Muscle layer of colon (tissue), 2 donors: ENCODE data around the gene ITPKB.

ENCODE experiments used
- H3K27ac ChIP-seq: one replicate; pipeline ENCODE4 v1.7.0; 2013; ENCODE audit warnings: low read depth, mild to moderate bottlenecking, low read length, moderate library complexity
- H3K27me3 ChIP-seq, 2 donors: one replicate each; pipeline ENCODE4 v1.7.0; 2013; ENCODE audit warnings: low read length in 2 of 2, mild to moderate bottlenecking in 2 of 2; ENCODE audit not compliant: insufficient read depth in 2 of 2, control insufficient read depth in 1 of 2
- H3K36me3 ChIP-seq: one replicate; pipeline ENCODE4 v1.7.0; 2013; ENCODE audit warnings: mild to moderate bottlenecking, low read length; ENCODE audit not compliant: insufficient read depth
- H3K4me1 ChIP-seq: one replicate; pipeline ENCODE4 v1.7.0; 2013; ENCODE audit warnings: mild to moderate bottlenecking, low read length; ENCODE audit not compliant: insufficient read depth
- H3K4me3 ChIP-seq, 2 donors: one replicate each; pipeline ENCODE4 v1.7.0; 2013; ENCODE audit warnings: low read length in 2 of 2, low read depth in 1 of 2, mild to moderate bottlenecking in 1 of 2, moderate library complexity in 1 of 2
- H3K9ac ChIP-seq: one replicate; pipeline ENCODE4 v1.7.0; 2013; ENCODE audit warnings: low read length
- H3K9me3 ChIP-seq: one replicate; pipeline ENCODE4 v1.7.0; 2013; ENCODE audit warnings: mild to moderate bottlenecking, low read length
- donor health status: abdominal sarcoma.
- donor health status: Adenocarcinoma of cecum.

ITPKB gene

DNA sequence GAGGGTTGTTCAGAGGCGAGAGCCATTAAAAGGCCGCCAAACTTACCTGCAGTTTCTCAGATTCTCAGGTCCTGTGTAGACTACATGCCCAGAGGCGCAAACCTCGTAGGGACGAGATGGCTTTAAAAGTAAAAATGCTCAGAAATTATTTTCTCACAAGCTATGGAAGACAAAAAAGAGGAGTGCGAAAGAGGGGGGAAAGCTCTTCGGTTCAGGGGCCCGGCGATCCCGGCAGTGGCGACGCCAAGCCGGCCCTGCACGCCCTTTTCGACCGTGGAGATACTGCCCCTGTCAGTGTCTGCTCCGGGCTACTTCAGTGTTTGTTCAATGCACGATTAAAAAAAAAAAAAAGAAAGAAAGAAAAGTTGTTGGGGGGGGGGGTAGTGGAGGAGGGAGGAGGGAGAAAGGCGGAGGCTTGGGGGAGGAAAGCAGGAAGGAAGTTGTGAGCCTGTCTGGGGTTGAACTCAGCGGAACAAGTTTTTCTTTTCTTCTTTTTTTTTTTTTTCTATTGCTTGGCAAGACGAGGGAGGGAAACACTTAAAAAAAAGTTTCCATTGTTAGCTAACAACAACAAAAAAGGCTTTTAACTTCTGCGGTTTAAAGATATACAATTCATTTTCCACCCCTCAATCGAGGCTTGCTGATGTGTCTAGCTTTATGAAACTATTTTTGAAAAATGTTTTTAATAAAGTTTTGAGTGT, at the start of gene ITPKB:
ITPKB (minus strand) TSS at position 288 of the 701 bp plus-strand sequence. CDS start 1,824 bp downstream, outside the sequence.
- H3K9me3 ChIP-seq: no peaks in the 10 kb centered on the region
- peaks cover 20% of the 10 kb centered on the region for H3K36me3 ChIP-seq
- peak within 1 kb of the TSS; percentile 61 to 92 for H3K4me3 ChIP-seq
- H3K4me1 ChIP-seq: peaks cover 35% of the 10 kb centered on the region
- H3K9ac ChIP-seq: peak within 1 kb of the TSS; percentile 99
- no peaks in the 10 kb centered on the region for H3K27me3 ChIP-seq
- H3K27ac ChIP-seq: peak within 1 kb of the TSS; percentile 98

DNA sequence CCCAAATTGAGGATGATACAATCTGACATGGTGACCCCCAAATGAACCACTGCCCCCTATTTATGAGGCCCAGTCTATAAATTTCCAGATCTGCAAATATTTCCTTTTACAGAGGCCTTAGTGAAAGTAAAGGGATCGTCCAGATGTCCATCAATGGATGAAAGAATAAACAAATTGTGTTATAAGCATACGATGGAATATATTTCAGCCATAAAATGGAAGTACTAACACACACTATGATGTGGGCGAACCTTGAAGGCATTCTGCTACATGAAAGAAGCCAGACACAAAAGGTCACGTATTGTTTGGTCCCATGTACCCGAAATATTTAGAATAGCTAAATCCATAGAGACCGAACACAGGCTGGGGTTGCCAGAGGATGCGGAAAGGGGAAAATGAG, 48.6 kb upstream of the ITPKB start:
- H3K4me1 ChIP-seq: peaks cover 50% of the 10 kb centered on the region
- no peaks in the 10 kb centered on the region for H3K27me3 ChIP-seq
- H3K27ac ChIP-seq: peak overlapping the region; percentile 45
- no peak overlapping the region for H3K9ac ChIP-seq
- H3K9me3 ChIP-seq: no peaks in the 10 kb centered on the region
- H3K4me3 ChIP-seq: no peak overlapping the region
- no peaks in the 10 kb centered on the region for H3K36me3 ChIP-seq

DNA sequence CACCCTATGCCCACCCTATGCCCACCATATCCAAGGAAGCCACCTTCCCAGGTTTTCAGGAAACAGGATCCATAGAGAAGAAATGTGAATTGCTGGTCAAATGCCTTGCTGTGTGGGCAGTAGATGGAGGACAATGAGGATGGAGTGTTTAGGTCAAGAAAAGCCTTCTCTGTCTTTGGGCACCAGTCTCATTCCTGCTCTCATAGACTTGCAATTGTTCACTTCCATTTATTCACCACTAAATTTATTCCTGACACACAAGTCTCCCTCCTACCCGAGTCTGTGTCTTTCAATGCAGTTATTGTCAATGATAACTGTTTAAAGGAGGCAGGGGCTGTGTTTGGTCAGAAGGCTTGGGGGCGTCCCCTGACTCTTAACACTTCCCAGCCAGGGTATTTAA, 48.0 kb upstream of the ITPKB start:
- no peak overlapping the region for H3K4me3 ChIP-seq
- peak overlapping the region; percentile 45 for H3K27ac ChIP-seq
- H3K4me1 ChIP-seq: peaks cover 50% of the 10 kb centered on the region
- no peak overlapping the region for H3K9ac ChIP-seq
- H3K9me3 ChIP-seq: no peaks in the 10 kb centered on the region
- no peaks in the 10 kb centered on the region for H3K36me3 ChIP-seq
- no peaks in the 10 kb centered on the region for H3K27me3 ChIP-seq

DNA sequence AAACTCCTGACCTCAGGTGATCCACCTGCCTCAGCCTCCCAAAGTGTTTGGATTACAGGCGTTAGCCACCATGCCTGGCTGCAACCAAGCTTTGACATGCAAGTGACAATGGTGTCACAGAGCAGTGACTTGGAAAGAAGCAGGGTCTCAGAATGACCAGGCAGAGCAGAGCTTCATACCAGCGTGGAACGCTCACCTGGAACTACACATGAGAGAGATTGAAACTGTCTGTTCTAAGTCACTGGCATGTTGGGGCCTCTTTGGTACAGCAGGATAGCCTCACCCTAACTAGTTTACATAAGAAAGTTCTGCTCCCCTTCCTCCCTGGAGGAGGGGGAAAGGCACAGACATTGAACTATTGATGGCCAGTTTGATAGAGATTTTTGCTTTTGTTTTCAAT, 47.5 kb upstream of the ITPKB start:
- peak overlapping the region; percentile 39 for H3K27ac ChIP-seq
- H3K9me3 ChIP-seq: no peaks in the 10 kb centered on the region
- no peaks in the 10 kb centered on the region for H3K36me3 ChIP-seq
- no peaks in the 10 kb centered on the region for H3K27me3 ChIP-seq
- no peak overlapping the region for H3K9ac ChIP-seq
- peaks cover 50% of the 10 kb centered on the region for H3K4me1 ChIP-seq
- no peak overlapping the region for H3K4me3 ChIP-seq

DNA sequence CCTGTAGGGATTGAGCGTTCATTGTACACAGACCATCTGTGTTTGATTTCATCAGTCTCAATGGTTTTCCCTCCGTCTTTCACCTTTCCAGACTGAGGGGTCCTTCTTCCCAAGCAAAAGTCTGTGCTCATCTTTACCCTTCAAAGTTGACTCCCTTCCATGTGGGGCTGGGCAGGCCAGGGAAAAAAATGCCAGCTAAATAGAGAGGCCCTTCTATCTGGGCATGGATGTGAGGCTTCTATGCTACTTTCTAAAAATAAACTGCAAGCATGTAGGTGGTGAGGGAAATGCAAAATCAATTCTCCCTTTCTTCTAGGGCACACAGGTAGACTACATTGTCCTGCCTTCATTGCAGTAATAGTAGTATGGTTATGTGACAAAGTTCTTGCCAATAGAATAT, 46.7 kb upstream of the ITPKB start:
- H3K4me1 ChIP-seq: peaks cover 50% of the 10 kb centered on the region
- H3K9ac ChIP-seq: no peak overlapping the region
- H3K27me3 ChIP-seq: no peaks in the 10 kb centered on the region
- no peak overlapping the region for H3K4me3 ChIP-seq
- H3K36me3 ChIP-seq: no peaks in the 10 kb centered on the region
- H3K27ac ChIP-seq: peak overlapping the region; percentile 53
- no peaks in the 10 kb centered on the region for H3K9me3 ChIP-seq

DNA sequence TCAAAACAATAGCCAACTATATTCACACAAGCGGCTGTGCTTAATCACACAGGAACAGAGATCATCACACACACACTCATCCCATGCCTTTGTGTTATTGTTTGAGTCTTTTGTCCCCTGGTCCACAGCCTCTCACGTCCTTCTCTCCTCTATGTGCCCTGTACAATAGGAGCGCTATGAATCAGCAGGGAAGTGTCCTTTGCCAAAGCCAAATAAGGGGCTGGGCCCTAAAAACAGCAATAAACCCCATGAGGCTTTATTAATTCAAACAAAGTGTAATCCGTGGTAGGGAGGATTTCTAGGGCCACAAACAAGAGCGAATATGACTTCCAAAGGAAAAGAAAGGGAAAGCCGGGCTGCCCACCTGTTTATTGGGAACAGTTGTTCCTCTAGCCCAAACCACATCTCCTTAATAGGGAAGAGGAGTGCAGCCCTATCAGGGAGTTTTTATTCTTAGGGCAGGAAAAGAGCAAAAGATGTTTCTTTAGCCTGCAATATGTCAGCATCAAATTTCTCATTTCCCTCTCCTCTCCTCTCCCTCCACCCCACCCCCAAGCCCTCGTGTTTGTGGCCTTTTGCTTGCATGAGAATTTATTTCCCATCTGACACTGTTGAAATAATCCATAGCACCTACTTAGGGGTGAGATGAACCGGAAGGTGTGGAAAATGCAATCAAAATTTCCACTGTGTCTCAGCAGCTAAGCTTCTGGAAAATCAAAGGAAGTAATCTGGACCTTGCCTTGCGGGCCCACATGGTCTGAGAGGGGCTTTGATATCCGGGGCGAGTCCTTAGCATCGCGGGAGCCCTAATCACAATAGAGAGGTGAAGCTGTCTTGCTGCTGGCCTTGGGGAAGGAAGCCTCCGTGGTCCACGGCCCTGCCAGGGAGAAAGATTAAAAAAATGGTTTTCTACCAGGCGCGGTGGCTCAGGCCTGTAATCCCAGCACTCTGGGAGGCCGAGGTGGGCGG, 45.3 kb upstream of the ITPKB start:
- peaks cover 54% of the 10 kb centered on the region for H3K4me1 ChIP-seq
- H3K4me3 ChIP-seq: peak overlapping the region in 1 of 2 donors; percentile 2
- H3K9me3 ChIP-seq: no peaks in the 10 kb centered on the region
- no peaks in the 10 kb centered on the region for H3K27me3 ChIP-seq
- no peaks in the 10 kb centered on the region for H3K36me3 ChIP-seq
- no peak overlapping the region for H3K9ac ChIP-seq
- peak overlapping the region; percentile 50 for H3K27ac ChIP-seq

DNA sequence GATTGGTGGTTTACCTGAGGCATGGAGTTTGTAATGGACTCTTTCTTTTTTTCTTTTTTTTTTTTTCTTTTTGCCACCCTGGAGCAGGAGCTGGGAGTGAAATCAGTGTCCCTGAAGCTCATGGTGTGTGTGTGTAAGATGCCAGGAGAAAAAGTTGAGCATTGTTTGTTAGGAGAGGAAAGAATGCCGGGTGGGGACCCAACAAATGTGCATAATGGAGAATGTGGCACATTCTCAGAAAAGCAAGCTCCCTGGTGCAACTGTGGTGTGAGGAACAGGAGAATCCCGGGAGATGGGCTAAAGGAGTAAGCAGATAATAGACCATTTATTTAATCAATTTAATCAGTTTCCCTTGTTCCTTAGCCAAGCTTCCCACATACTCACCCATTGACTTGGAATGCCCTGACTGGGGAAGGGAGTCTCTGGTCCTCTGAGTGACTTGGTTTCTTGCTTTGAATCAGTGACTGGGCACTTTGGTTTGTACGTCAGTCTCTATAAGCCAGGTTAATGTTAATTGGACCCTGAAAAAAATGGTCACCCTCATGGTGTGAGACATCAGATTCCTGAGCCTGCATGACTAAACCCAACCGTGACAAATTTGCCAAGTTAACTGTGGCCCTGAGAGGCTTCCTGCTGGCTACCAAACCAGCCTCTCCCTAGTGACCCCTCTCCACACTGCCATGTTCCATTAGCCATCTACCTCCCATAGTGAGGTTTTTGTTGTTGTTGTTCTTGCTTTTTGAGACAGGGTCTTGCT, 43.9 kb upstream of the ITPKB start:
- H3K36me3 ChIP-seq: no peaks in the 10 kb centered on the region
- H3K4me3 ChIP-seq: no peak overlapping the region
- H3K9ac ChIP-seq: no peak overlapping the region
- peak overlapping the region; percentile 41 for H3K27ac ChIP-seq
- H3K9me3 ChIP-seq: no peaks in the 10 kb centered on the region
- H3K4me1 ChIP-seq: peaks cover 55% of the 10 kb centered on the region
- H3K27me3 ChIP-seq: no peaks in the 10 kb centered on the region

DNA sequence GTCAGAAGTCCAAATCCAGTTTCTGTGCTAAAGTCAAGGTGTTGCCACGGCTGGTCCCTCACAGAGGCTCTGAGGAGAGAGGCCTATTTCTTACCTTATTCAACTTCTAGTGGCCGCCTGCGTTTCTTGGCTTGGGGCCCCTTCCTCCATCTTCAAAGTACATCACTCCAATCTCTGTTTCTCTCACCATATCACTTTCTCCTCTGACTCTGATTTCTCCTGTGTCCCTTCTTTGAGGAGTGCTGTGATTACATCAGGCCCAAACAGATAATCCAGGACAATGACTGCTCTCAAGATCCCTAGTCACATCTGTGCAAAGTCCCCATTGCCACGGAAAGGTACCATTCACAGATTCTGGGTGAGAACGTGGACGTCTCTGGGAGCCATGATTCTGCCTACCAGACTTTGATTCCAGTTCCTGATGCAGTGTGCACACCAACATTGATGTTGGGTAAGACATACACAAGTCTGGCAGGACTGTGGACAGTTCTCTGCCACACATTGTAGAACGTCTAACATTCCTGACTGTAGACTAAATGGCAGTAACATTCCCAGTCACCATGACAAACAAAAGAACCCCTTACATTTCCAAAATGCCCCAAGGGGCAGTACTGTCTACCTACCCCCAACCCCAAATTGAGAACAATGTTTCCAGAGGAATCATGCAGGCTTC, 43.0 kb upstream of the ITPKB start:
- no peaks in the 10 kb centered on the region for H3K36me3 ChIP-seq
- H3K4me1 ChIP-seq: peaks cover 57% of the 10 kb centered on the region
- peak overlapping the region; percentile 29 for H3K27ac ChIP-seq
- no peak overlapping the region for H3K9ac ChIP-seq
- H3K4me3 ChIP-seq: no peak overlapping the region
- no peaks in the 10 kb centered on the region for H3K9me3 ChIP-seq
- no peaks in the 10 kb centered on the region for H3K27me3 ChIP-seq

DNA sequence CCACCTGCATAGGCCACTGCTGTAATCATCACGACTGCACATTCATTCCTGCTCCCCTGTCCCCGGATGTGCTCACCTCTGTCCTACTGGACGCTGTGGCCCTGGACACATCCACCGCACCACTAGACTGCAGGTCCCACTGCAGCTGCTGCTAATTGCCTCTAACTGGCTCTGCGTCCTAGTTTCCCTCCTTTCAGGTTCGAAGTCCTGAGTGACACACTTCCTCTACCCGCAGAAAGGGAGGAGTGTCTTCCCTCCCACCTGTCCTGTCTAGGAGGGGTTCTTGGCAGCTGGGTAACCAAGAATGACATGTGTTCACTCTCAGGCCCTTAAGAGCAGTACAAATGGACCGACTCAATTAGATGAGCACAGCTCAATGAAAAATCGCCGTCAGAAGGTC, 40.5 kb upstream of the ITPKB start:
- H3K4me1 ChIP-seq: peaks cover 39% of the 10 kb centered on the region
- H3K27me3 ChIP-seq: no peaks in the 10 kb centered on the region
- no peaks in the 10 kb centered on the region for H3K36me3 ChIP-seq
- H3K4me3 ChIP-seq: no peak overlapping the region
- H3K9me3 ChIP-seq: no peaks in the 10 kb centered on the region
- no peak overlapping the region for H3K9ac ChIP-seq
- peak overlapping the region; percentile 79 for H3K27ac ChIP-seq

DNA sequence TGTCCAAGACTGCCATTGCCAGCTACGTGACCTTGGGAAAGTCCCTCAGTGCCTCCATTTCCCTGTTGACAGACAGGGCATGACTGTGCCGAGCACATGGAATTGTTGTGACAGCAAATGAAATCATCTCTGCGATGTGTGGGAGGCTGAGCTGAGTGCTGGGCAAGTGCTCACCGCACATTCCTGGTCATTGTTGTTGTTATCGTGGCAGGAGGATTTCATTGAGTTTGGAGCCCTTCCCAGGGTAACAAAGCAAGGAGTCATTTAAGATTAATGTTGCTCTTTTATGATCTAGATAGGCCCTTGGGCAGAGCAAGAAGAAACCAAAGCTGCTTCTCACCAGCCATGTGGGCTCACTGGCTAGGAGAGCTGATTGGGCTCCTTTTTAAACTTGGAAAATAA, 39.6 kb upstream of the ITPKB start:
- no peaks in the 10 kb centered on the region for H3K36me3 ChIP-seq
- H3K9ac ChIP-seq: no peak overlapping the region
- peak overlapping the region in 1 of 2 donors; percentile 17 for H3K4me3 ChIP-seq
- H3K9me3 ChIP-seq: no peaks in the 10 kb centered on the region
- H3K27ac ChIP-seq: peak overlapping the region; percentile 79
- H3K27me3 ChIP-seq: no peaks in the 10 kb centered on the region
- peaks cover 30% of the 10 kb centered on the region for H3K4me1 ChIP-seq

DNA sequence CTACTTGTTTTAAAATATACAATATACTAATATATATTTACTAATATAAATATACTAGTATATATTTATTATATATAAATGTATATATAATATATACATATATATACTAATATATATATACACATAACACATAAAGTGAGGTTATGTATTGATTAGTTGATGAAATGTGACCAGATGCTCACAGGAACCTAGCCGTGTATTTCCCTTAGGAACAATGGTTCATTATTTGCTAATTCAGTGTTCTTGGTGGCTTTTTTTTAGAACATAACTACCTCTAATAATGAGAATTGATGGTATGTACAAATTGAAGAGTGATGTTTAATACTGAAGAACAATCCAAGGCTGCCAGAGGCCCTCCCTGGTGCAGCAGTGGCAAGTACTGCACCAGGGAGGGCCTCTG, 37.9 kb upstream of the ITPKB start:
- peaks cover 24% of the 10 kb centered on the region for H3K4me1 ChIP-seq
- no peaks in the 10 kb centered on the region for H3K36me3 ChIP-seq
- H3K9me3 ChIP-seq: no peaks in the 10 kb centered on the region
- H3K27me3 ChIP-seq: no peaks in the 10 kb centered on the region
- H3K4me3 ChIP-seq: no peak overlapping the region
- H3K27ac ChIP-seq: no peak overlapping the region
- H3K9ac ChIP-seq: no peak overlapping the region
